Prostate gland (tissue), 2 donors: Measurements from ENCODE around the gene KIF12.

Experiments used
- CTCF ChIP-seq, 4 experiments: fragments of 200-600 bp in 2 of 4; fragments of 450-650 bp in 2 of 4; sonication (generic) in 2 of 4; IDR thresholded peaks; 1 replicate in 3 of 4; 2 replicates in 1 of 4; pipeline ENCODE4 v1.5.1; 2016 to 2019; ENCODE audit warnings: antibody characterized with exemption in 4 of 4, mild to moderate bottlenecking in 2 of 4, moderate library complexity in 2 of 4
- POLR2AphosphoS5 ChIP-seq: sonication (generic); formaldehyde crosslinking; IDR thresholded peaks from one replicate; pipeline ENCODE4 v1.6.1; 2017; ENCODE audit warnings: antibody characterized with exemption

- no peak for TF ChIP-seq POLR2AphosphoS5
- TF ChIP-seq CTCF (IDR thresholded peaks at IDR 0.05), result no peak
These were observed 6.1 kb upstream of the KIF12 start for GRCh38 chr9:114105236-114105635.
